ENCODE data around the gene NELFCD. TPM values are rescaled to one million over a fixed set of nuclear protein-coding genes. Genes with fewer than 3 reads are reported as not detected.

The NELFCD gene
- total RNA-seq, 1 donor = 46.7 TPM

DNA sequence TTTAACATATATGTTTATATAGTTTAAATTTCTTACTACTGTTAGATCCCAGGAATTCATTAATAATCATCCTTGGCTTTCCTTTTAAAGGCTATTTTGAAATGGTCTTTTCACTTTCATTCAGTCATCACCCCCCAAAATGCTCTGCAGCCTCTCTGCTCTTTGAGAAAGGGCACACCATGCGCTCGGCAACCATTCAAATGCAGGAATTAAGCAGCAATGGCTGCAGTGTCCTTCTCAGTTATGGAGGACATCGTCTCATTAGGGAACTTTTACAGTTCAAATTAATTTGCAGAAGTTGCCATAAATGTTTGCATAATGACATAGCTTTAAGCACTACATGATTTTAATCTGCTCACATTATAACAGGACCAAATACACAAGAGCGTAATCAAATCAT, 44.5 kb downstream of the NELFCD start:
- peaks cover 35% of the 10 kb centered on the region for H3K36me3 ChIP-seq (ENCODE audit: insufficient read depth, low read length)

GRCh38 chr20:59026904-59027740, 46.1 kb downstream of the NELFCD start:
- H3K27ac ChIP-seq (ENCODE audit: low read depth, low read length) = peak overlapping the region; percentile 50
- H3K4me3 ChIP-seq (ENCODE audit: insufficient read depth, low read length) = peak overlapping the region; percentile 21
- TF ChIP-seq CTCF (IDR thresholded peaks at IDR 0.05; ENCODE audit: extremely low read depth, low read depth, low read length) = no peak
- H3K79me2 ChIP-seq (ENCODE audit: insufficient read depth, low read length) = peaks cover 84% of the 10 kb centered on the region
- no peak overlapping the region for H2AFZ ChIP-seq (ENCODE audit: low read length)
- H3K36me3 ChIP-seq (ENCODE audit: insufficient read depth, low read length) = peaks cover 38% of the 10 kb centered on the region
- no peak for DNase-seq (ENCODE audit: insufficient read length, low spot score, missing footprints)
- peak overlapping the region; percentile 84 for H3K4me2 ChIP-seq (ENCODE audit: insufficient read depth, low read length)
- H4K20me1 ChIP-seq (ENCODE audit: insufficient read depth, low read length) = peaks cover 31% of the 10 kb centered on the region
- H3K27me3 ChIP-seq (ENCODE audit: insufficient read depth, low read length) = no peaks in the 10 kb centered on the region
- no peaks in the 10 kb centered on the region for H3K9me3 ChIP-seq (ENCODE audit: low read depth, low read length)
- peaks cover 43% of the 10 kb centered on the region for H3K4me1 ChIP-seq (ENCODE audit: insufficient read depth, low read length)

More for the DNA sequence above, 44.5 kb downstream of the NELFCD start:
- Histone ChIP-seq H2AFZ (ENCODE audit: low read length) (no peak overlapping the region), H3K27me3 (ENCODE audit: insufficient read depth, low read length) (no peaks in the 10 kb centered on the region), H3K4me3 (ENCODE audit: insufficient read depth, low read length) (no peak overlapping the region), H3K4me1 (ENCODE audit: insufficient read depth, low read length) (peaks cover 42% of the 10 kb centered on the region), H3K79me2 (ENCODE audit: insufficient read depth, low read length) (peaks cover 69% of the 10 kb centered on the region), H4K20me1 (ENCODE audit: insufficient read depth, low read length) (peaks cover 29% of the 10 kb centered on the region), H3K27ac (ENCODE audit: low read depth, low read length) (no peak overlapping the region), H3K4me2 (ENCODE audit: insufficient read depth, low read length) (no peak overlapping the region), H3K9me3 (ENCODE audit: low read depth, low read length) (no peaks in the 10 kb centered on the region)
- TF ChIP-seq CTCF (IDR thresholded peaks at IDR 0.05; ENCODE audit: extremely low read depth, low read depth, low read length) = no peak
- no peak for DNase-seq (ENCODE audit: insufficient read length, low spot score, missing footprints)

DNA sequence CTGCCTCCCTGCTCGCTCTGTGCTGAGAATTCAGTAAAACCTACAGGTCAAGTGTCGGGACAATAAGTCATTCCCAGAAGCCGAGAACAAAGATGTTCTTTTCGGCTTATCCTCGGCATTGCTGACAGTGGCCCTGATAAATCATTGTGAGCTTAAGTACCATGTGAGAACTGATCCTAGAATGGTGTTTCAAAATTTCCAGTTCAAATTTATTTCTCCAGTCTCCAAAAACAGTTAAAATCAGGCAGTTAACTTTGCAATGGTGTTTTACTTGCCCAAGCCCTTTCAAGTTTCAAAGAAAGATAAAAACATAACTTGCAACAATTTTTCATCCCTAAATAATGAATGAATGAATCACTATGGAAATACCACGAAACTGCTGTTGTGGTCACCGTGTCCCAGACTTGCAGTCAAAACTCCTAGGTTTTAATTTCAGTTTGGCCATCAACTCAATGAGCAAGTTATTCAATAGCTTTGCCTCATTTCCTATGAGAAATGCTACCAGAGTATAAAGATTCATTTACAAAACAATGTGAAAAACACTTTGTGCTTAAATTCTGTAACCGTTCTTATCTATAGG, 46.8 kb downstream of the NELFCD start:
- Histone ChIP-seq H3K4me3 (ENCODE audit: insufficient read depth, low read length) (peak overlapping the region; percentile 21), H3K36me3 (ENCODE audit: insufficient read depth, low read length) (peaks cover 38% of the 10 kb centered on the region)

More for the DNA sequence above, 46.8 kb downstream of the NELFCD start:
- Histone ChIP-seq H3K4me2 (ENCODE audit: insufficient read depth, low read length) (peak overlapping the region; percentile 84), H3K27me3 (ENCODE audit: insufficient read depth, low read length) (no peaks in the 10 kb centered on the region), H4K20me1 (ENCODE audit: insufficient read depth, low read length) (peaks cover 31% of the 10 kb centered on the region), H3K27ac (ENCODE audit: low read depth, low read length) (peak overlapping the region; percentile 52), H3K4me1 (ENCODE audit: insufficient read depth, low read length) (peaks cover 44% of the 10 kb centered on the region), H2AFZ (ENCODE audit: low read length) (no peak overlapping the region), H3K79me2 (ENCODE audit: insufficient read depth, low read length) (peaks cover 84% of the 10 kb centered on the region), H3K9me3 (ENCODE audit: low read depth, low read length) (no peaks in the 10 kb centered on the region)
- peak; percentile 85 for DNase-seq (ENCODE audit: insufficient read length, low spot score, missing footprints)
- no peak for TF ChIP-seq CTCF (IDR thresholded peaks at IDR 0.05; ENCODE audit: extremely low read depth, low read depth, low read length)

All from osteoblast (primary cell).